Measurements from ENCODE around the gene TFRC.
"Not testable (repeated sequence)": the region's sequence is repeated elsewhere in the genome, so short reads cannot be mapped to it uniquely, and the experiment has no call there.

TFRC gene

DNA sequence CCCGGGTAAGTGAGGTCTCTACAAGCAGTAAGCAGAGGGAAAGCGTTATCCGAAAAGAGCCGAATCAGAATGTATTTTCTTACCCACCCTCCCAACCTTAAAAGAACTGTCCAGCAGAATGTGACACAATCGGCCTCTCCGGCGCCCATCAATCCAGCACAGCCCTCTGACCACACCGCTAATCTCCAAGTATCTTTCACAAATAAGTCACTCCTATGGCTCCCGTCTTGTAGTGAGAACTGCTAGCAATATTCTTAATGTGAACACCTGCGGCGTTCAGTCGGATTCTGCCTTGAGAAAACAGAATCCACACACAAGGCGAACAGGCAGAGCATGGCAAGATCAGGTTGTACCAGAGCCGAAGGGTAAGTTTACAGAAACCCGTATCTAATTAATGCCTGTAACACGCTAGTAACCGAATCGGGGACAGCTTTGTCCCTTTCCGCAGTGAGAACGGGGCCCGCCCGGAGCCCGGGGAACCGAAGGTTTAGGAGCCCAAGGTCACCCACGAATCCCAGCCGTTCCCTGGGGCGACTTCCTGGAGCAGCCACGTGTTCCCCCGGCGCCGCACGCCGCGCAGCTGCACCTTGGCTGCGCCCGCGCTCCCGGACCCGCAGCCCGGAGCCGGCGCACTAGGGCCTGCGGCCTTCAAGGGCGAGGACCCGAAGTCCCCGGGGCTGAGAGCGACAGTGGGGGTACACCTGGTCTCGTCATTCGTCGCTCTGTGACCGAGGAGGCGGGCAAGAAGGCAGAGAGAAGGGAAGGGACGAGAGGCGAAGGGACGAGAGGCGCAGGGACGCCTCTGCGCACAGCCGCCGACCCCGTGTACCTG is 672 bp downstream of the TFRC start:
- DNase-seq (ENCODE audit: low spot score): peak; percentile 58

DNA sequence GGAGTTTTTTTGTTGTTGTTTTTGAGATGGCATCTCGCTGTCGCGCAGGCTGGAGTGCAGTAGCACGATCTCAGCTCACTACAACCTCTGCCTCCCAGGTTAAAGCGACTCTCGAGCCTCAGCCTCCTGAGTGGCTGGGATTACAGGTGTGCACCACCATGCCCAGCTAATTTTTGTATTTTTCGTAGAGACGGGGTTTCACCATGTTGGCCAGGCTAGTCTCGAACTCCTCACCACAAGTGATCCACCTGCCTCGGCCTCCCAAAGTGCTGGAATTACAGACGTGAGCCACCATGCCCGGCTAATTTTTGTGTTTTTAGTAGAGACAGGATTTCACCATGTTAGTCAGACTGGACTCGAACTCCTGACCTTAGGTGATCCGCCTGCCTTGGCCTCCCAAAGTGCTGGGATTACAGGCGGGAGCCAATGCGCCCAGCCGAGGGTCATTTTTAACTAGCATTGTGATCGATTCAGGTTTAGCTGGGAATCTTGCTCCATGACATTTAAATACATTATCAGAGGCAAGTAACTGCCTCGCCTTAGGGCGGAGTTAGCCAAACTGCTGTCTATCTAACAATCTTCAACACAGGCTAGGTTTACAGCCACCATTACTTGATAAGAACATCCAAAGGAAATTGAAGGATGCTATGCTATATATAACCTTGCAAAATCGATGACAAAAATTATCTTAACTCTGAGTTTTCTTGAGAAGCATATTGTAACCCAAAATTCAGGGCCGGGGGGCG is 1.6 kb downstream of the TFRC start:
- DNase-seq (ENCODE audit: low spot score): not testable (repeated sequence)

DNA sequence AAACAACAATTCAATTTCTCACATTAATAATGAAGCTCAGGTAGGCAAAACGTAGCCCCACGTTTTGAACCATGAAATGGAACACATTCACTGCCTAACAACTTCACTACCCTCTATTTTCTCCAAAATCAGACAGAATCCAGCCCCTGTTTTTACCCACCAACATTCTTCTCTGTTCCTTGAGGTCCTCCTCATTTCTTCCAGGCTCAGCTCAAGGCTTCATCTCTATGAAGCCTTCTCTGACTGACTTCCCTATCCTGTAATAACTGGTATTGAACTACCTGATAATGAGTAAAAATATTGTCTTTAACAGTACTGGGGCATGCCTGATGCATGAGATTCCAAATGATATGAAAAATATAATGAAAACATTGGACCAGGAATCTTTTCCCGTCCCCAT is 2.2 kb downstream of the TFRC start:
- DNase-seq (ENCODE audit: low spot score): no peak

DNA sequence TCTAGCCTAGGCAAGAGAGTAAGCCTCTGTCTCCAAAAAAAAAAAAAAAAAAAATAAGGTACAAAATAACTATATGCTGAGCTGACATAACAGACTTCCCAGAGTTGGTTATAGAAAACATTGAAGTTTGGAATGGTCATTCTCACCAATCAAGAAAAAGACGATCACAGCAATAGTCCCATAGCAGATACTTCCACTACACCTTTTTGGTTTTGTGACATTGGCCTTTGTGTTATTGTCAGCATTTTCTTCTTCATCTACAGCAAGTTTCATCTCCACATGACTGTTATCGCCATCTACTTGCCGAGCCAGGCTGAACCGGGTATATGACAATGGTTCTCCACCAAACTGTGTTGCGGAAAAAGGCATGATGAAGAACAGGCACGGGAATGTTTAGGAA is 6.9 kb downstream of the TFRC start:
- no peak for DNase-seq (ENCODE audit: low spot score)

DNA sequence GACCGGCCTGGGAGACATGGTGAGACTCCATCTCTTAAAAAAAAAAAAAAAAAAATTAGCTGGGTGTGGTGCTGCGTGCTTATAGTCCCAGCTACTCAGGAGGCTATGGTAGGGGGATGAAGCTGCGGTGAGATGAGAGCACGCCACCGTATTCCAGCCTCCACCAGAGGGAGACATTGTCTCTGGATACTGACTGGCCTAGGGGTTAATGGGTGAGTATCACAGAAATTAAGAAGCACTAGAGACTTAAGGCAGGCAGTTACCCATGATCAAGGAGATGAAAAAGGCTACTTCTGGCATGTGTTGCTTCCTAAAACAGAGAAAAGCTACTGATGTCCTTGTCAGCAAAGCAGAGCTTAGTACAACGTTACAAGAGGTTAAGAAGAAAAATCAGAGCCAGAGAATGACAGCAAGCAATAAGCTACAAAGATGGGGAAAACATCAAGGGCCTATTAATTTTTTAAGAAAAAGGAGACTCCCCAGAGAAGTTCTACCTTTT is 8.6 kb downstream of the TFRC start:
- DNase-seq (ENCODE audit: low spot score): peak; percentile 63

DNA sequence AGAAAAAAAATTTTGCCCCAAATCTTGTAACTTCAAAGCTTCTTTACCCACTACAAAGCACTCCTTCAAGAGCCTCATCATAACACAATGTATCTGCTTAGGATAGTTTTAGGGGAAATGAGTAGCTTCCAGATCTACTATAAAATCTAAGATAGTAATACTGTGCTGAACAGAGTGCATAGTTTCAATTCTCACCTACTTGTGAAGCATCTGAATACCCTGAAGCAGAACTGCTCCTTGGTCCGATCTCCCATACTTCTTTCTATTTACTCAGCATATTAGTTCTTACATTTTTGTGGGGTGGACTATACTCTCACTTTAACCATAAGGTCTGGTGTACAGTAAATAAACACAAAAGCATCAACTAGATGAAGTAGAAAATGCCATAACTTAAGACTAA is 9.6 kb downstream of the TFRC start:
- DNase-seq (ENCODE audit: low spot score): no peak

DNA sequence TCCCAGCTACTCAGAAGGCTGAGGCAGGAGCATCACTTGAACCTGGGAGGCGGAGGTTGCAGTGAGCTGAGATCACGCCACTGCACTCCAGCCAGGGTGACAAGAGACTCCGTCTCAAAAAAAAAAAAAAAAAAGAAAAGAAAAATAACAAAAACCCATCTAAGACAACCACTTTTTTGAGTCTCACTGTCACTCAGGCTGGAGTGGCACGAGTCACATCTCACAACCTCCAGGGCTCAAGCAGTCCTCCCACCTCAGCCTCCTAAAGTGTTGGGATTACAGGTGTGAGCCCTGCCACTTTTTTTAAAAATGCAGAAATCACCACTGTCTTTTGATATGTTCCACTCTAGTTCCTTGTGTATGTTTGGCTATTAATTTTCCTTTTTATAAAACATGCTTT is 13.1 kb downstream of the TFRC start:
- DNase-seq (ENCODE audit: low spot score): not testable (repeated sequence)

DNA sequence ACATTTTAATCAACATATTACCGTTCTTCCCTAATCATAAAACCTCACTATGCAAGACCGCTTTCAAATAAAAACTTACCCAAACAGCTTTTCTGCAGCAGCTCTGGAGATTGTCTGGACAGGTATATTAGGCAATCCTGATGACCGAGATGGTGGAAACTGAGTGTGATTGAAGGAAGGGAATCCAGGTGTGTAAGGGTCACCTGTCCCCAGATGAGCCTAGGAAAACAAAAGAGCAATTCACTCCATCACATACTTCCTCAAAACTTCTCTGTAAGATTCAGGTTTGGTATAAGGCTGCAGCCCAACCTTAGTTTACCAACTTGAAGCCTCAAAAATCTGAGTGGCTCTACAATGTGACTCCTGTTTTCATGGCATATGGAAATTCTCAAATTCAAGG is 14.5 kb downstream of the TFRC start:
- DNase-seq (ENCODE audit: low spot score): no peak

DNA sequence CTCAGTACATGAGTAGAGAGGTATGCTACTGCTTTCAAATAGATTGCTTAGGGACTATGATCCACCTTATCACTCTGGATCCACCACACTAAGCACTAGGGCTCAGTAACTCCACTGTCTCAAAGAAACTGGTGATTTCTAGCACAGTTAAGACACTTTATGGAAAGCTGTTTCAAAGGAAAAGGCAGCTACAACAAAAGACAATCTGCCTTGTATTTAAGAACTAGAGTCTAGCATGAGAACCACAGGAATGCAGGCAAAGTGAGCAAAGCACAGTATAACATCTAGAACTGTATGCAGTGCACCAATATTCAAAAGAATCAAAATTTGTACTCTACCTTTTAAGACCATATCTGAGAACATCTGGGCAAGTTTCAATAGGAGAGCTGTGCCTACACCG is 17.9 kb downstream of the TFRC start:
- DNase-seq (ENCODE audit: low spot score): no peak

DNA sequence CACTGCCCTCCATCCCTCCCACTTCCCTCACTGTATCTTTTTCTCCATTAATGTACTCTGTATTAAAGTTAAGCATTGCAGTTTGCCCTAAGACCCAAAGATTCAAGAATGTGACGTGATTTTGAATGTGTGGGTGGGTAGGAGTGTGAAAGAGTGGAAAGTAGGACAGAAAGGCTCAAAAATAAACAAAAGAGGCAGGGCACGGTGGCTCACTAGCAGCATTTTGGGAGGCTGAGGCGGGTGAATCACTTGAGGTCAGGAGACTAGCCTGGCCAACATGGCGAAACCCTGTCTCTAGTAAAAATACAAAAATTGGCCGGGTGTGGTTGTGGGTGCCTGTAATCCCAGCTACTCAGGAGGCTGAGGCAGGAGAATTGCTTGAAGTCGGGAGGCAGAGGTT is 18.4 kb downstream of the TFRC start:
- DNase-seq (ENCODE audit: low spot score): no peak

DNA sequence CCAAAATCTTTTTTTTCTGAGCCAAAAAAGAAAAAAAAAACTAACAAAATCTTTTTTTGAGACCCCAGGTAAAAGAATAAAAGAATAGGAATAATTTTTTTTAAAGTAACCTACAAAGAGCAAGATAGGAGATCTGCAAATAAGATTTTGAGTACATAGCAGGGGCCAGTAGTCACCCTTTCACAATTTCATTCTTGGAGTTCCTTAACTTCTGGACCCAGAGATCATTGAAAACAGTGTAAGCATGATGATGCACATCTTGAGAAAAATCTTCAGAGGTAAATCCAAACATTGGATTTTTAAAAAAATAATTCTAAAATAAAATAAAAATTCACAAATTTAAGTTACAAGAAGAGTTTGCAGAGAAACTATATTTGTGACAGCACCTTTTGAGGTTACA is 18.8 kb downstream of the TFRC start:
- no peak for DNase-seq (ENCODE audit: low spot score)

DNA sequence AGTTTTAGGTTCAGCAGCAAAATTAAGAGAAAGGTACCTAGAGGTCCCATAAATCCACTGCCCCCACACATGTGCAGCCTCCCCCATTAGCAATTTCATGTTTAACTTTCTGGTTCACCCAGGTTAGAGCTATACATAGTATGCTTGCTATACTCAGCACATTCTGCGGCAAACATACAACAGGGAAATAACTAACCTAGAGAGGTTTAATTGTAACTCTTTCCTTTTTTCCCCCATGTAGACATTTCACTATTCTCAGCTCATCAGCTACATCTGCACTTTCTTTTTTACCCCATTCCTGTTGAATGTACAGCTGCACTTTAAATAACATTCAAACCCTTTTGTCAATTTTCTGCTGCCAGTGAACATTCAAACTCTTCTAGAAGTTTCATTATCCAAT is 21.1 kb downstream of the TFRC start:
- no peak for DNase-seq (ENCODE audit: low spot score)

DNA sequence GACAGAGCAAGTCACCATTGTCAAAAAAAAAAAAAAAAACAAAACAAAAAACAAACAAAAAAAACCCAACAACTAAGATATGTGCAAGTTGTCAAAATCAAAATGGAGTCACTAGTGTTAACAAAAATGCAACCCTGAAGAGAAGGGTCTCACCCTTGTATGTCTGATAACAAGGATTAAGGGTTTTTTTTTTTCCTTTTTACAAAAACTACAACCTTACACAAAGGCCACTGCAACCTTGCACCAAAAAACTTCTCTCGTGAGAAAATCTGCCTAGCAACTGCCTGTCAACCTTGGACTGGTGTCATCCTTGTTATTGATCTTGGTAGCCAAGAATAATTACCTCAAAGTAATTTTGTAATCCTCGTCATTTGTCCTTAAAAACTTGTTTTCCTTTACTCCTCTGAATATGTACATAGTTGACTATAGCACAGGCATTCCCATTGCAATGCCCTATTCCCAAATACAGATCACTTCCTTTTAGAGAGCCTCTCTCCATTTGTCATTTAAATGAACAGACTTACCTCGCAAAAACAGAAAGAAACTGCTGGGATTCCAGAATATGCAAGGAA is 24.0 kb downstream of the TFRC start:
- no peak for DNase-seq (ENCODE audit: low spot score)

DNA sequence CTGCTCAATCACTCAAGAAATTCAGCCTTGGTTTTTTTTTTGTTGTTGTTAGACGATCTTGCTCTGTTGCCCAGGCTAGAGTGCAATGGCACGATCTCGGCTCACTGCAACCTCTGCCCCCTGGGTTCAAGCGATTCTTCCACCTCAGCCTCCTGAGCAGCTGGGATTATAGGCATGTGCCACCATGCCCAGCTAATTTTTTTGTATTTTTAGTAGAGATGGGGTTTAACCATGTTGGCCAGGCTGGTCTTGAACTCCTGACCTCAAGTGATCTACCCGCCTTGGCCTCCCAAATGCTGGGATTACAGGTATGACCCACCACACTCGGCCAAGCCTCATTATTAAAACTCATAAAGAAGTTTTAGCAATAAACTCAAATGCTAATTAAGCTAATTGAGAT is 25.5 kb downstream of the TFRC start:
- not testable (repeated sequence) for DNase-seq (ENCODE audit: low spot score)

DNA sequence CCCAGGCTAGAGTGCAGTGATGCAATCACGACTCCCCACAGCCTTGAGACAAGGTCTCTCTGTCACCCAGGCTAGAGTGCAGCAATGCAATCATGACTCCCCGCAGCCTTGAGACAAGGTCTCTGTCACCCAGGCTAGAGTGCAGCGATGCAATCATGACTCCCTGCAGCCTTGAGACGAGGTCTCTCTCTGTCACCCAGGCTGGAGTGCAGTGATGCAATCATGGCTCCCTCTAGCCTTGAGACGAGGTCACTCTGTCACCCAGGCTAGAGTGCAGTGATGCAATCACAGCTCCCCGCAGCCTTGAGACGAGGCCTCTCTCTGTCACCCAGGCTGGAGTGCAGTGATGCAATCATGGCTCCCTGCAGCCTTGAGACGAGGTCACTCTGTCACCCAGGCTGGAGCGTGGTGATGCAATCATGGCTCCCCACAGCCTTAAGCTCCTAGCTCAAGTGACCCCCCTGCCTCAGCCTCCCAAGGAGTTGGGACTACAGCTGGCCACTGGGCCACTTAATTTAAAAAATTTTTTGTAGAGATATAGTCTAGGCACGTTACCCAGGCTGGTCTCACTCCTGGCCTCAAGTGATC is 26.1 kb downstream of the TFRC start:
- DNase-seq (ENCODE audit: low spot score): no peak

DNA sequence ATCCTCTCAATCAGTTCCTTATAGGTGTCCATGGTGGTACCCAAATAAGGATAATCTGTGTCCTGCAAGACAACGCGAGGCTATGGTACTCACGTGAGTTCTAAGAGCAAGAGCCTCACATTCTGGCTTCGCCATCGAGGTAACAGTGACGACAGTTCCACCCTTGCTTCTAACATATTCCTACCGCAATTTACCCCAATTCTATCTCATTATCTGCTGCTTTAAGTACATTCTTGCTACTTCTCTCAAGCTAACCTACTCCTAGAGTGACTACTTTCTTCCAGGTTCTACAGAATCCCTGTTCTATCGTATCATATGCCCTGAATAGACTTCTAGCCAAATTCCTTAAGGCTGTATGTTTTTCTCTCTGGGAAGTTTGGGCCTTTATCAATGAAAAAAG is 26.6 kb downstream of the TFRC start:
- DNase-seq (ENCODE audit: low spot score): no peak

DNA sequence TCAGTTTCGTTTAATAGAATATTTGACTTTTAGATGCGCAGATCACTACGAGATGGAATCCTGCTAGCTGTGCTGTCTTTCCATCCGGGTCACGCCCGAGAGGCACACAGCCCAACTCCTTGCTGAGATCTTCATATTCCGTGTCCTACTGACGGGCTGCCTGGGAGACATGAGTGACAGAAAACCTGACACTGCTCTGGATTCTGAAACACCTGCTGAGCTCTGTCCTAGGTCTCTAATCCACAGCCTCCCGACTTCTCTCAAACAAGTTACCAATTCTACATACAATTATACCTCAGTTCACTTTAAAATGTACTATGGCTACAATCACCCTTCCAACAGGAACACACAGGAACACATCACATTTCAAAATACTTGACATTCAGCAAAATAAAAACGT is 27.2 kb downstream of the TFRC start:
- DNase-seq (ENCODE audit: low spot score): no peak

DNA sequence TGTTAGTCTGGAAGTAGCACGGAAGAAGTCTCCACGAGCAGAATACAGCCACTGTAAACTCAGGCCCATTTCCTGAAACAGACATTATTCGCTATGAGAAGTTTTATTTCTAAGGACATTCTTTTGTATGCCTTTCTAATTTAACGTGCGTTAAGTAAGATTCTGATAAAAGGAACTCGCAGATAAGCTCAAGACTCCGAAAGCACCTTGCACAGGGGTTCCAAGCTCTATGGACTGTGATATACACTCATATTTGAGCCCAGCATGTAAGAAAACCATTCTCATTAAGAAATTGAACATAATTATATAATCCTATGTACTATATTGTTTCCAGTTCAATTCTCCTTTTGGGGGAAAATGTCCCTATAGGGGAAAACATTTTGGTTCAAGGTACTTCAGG is 28.4 kb downstream of the TFRC start:
- DNase-seq (ENCODE audit: low spot score): no peak

DNA sequence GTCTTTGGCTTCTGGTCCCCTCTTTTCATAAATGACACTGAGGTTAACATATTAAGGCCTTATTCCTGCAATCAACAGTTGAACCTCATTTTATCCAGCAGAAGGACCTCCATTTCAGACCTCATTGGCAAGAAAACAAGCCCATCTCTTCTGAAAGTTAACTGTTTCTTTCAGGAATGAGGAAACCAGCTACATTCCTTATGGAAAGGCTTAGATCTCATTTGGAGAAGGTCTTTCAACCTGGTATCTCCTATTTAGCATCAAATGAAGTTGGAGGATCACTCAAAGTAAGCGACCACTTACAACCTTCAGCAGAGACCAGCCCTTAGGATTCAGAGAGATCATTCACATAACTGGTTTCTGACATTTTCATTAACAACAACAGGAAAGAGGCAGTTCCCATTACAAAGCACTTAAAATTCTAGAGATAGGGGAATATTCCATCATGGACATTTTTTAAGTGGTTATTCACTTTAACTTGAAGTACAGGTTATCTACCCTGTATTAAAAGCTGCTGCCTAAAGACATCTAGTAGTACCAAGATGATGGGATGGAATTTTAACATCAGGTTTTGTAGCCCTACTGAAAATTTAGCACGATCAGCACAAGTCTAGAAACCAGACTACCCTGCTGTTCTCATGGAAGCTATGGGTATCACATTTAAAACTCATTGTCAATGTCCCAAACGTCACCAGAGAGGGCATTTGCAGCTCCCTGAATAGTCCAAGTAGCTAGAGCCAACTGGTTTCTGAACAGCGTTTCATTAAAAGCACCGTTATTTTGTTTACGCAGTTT is 30.4 kb downstream of the TFRC start:
- DNase-seq (ENCODE audit: low spot score): no peak

DNA sequence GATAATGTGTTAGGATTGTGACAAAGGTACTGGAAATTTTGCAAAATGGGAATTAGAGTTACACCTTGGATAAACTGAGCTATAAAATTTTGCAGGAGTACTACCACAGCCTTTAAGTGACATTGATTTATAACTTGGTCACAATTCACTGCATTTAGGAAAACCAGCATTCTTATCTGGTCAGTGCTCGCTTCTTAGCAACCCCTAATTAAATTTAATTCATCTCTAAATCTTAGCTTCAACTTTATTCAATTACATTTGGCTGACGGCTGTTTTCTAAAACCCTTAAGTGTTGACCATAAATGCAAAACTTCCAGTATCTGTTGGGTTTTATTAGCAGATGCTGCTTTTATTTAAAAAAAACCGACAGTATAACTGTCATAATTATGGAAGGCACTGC is 31.3 kb downstream of the TFRC start:
- no peak for DNase-seq (ENCODE audit: low spot score)

DNA sequence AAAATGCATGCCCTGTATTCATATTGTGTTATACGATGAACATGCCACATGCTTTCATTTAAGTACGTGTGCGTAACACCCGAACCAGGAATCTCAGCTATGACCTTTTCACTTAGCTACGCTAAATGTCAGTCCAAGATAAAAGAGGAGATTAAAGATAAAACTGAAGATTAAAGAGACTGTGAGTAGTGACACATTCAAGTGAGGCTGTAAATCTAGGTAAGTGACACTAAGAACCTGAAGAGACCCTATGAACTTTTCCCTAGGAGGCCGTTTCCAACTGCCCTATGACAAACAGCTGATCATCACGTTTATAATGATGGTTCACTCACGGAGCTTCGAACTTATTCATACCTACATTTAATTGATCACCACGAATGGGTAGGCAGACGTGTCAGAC is 32.2 kb downstream of the TFRC start:
- no peak for DNase-seq (ENCODE audit: low spot score)

All from globus pallidus (tissue), 1 donor.